NCI-H128 (cell line): ENCODE data around the gene RTP1.
"Not testable (repeated sequence)": the region's sequence is repeated elsewhere in the genome, so short reads cannot be mapped to it uniquely, and the experiment has no call there.

Source experiments
- DNase-seq: peaks from one replicate; lab custom pipeline; 2025; ENCODE audit not compliant: unreplicated experiment; lab: John Stamatoyannopoulos, UW

RTP1 gene

GRCh38 chr3:187238835-187239234 lies 41.5 kb downstream of the RTP1 start:
- DNase-seq = not testable (repeated sequence)

DNA sequence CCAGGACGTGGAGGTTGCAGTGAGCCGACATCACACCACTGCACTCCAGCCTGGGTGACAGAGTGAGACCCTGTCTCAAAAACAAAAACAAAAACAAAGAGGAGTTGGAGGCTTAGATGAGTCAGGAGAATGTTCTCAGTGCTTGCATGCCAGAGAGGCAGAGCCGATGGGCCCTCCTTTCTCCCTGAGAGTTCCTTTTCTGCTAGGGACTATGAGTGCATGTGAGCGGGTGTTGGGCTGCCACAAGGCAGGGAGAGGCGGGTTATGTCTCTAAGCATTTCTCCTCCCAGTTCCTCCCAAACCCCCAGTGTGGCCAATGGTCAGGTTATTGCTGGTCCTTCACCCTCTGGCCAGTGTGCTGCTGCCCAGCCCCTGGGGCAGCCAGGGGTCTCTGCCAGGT lies 45.1 kb downstream of the RTP1 start:
- no peak for DNase-seq

DNA sequence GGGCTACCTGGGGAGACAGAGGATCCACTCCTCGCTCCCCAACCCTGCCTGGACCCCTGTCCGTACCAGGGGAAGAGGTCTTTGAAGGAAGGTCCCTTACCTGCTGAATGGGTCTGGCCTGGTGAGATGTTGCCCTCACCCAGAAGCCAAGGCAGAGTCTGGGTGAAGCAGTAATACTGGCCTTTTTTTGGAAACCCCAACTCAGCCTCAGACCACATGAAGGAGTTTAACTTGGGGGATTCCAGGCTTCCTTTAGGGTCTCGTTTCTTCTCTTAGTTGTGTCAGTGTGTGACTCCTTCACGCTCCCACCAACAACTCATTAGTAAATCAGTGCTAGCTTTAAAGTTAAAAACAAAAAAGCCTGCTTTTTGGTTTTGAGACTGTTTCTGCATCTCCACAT lies 45.6 kb downstream of the RTP1 start:
- DNase-seq = no peak

DNA sequence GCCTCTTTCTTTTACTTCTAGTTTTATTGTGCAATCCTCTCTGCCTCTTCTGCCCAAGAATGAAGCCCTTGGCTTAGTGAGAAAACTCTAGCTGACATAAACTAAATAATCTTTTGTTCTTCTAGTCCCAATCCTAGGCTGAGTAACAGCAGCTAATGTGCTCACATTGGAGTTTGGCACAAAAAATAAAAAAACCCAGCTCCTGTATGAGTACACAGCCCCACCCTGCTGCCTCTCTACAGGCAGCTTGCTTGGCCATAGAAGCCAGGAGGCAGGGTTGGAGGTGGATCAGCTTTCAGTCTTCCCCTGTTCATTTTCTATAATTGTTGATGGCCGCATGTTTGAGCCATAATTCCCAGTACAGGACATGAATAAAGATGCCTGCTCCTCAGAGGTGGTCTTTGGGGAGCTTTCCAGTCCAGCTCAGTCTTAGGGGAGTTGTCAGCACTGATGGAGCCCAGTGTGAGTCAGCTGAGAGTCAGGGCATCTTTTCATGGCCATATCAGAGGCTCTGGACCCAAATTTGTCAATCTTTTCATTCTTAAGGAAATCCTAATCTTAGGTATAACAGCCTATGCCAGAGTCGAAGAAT lies 46.7 kb downstream of the RTP1 start:
- DNase-seq = no peak

DNA sequence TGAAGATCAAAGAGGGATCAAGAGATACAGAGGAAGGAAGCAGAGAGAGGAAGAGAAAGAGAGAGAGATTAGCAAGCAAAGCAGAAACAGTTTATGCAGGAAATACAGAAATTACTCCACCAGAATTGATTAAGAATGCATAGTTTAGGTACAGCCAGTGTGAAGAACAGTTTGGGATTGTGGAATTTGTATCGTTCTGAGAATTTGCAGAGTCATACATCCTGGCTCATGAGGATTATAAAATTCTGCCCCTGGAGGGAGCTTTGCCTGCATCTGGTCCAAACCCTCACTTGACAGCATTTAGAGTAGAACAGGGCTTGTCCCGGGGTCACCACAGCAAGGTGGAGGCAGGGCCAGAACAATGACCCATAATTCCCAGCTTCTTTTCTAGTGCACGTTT lies 50.1 kb downstream of the RTP1 start:
- no peak for DNase-seq
